Measurements from ENCODE around the gene ODF2L. TPM values are rescaled to one million over a fixed set of nuclear protein-coding genes. Genes with fewer than 3 reads are reported as not detected.

The ODF2L gene
- total and polyA plus RNA-seq, 3 donors from 2014 or later: 11.6 to 48.6 (median 25.5) TPM

- Histone ChIP-seq H3K9me3 (no peaks in the 10 kb centered on the region), H3K27me3 (no peaks in the 10 kb centered on the region), H3K36me3 (ENCODE audit: low read depth, missing control alignments) (no peaks in the 10 kb centered on the region), H3K27ac (no peak overlapping the region), H3K4me1 (no peaks in the 10 kb centered on the region), H3K4me3 (no peak overlapping the region)
- TF ChIP-seq CTCF (IDR thresholded peaks at IDR 0.05): no peak
- no peak for TF ChIP-seq POLR2A (IDR thresholded peaks at IDR 0.05)
- intact Hi-C loops (cut with DNase I; ENCODE audit: low total_unique reads): no loop called here
- no peak for DNase-seq
- 88 to 90% methylated on average over 7 of the region's 7 CpGs for WGBS, 2 donors
Measured at GRCh38 chr1:86339906-86340305, 56.2 kb downstream of the ODF2L start.

GRCh38 chr1:86339014-86339812 lies 56.9 kb downstream of the ODF2L start:
- Histone ChIP-seq H3K36me3 (ENCODE audit: low read depth, missing control alignments) (no peaks in the 10 kb centered on the region), H3K4me1 (no peaks in the 10 kb centered on the region), H3K27ac (no peak overlapping the region), H3K9me3 (no peaks in the 10 kb centered on the region), H3K27me3 (no peaks in the 10 kb centered on the region), H3K4me3 (no peak overlapping the region)
- DNase-seq: no peak
- 48 to 58% methylated on average over 7 of the region's 7 CpGs for WGBS, 2 donors
- intact Hi-C loops (cut with DNase I; ENCODE audit: low total_unique reads): no loop called here
- no peak for TF ChIP-seq POLR2A (IDR thresholded peaks at IDR 0.05)
- no peak for TF ChIP-seq CTCF (IDR thresholded peaks at IDR 0.05)

- no peaks in the 10 kb centered on the region for H3K36me3 ChIP-seq (ENCODE audit: low read depth, missing control alignments)
- no peak for DNase-seq
- 61 to 75% methylated on average over 1 of the region's 1 CpG for WGBS, 2 donors
- H3K9me3 ChIP-seq: no peaks in the 10 kb centered on the region
- no peak for TF ChIP-seq POLR2A (IDR thresholded peaks at IDR 0.05)
- TF ChIP-seq CTCF (IDR thresholded peaks at IDR 0.05): no peak
- no peaks in the 10 kb centered on the region for H3K27me3 ChIP-seq
- intact Hi-C loops (cut with DNase I; ENCODE audit: low total_unique reads): no loop called here
- H3K4me3 ChIP-seq: no peak overlapping the region
- no peaks in the 10 kb centered on the region for H3K4me1 ChIP-seq
- no peak overlapping the region for H3K27ac ChIP-seq
Measured at GRCh38 chr1:86335916-86336315, 60.2 kb downstream of the ODF2L start.

- Histone ChIP-seq H3K27ac (no peak overlapping the region), H3K9me3 (no peaks in the 10 kb centered on the region), H3K36me3 (ENCODE audit: low read depth, missing control alignments) (no peaks in the 10 kb centered on the region), H3K4me3 (no peak overlapping the region), H3K4me1 (no peaks in the 10 kb centered on the region), H3K27me3 (no peaks in the 10 kb centered on the region)
- intact Hi-C loops (cut with DNase I; ENCODE audit: low total_unique reads): no loop called here
- no peak for TF ChIP-seq POLR2A (IDR thresholded peaks at IDR 0.05)
- no peak for TF ChIP-seq CTCF (IDR thresholded peaks at IDR 0.05)
- DNase-seq: no peak
Measured at GRCh38 chr1:86325264-86325663, 70.9 kb downstream of the ODF2L start.

All from testis (tissue), 3 donors.